ENCODE measurements around the gene FAM222A.

FAM222A gene

GRCh38 chr12:109783965-109784244 lies 70.3 kb downstream of the FAM222A start:
- no peak overlapping the region for H3K27ac ChIP-seq
- no peak overlapping the region for H3K4me3 ChIP-seq

- Histone ChIP-seq H3K4me3 (no peak overlapping the region), H3K27ac (no peak overlapping the region)
Measured at GRCh38 chr12:109785854-109786253, 72.2 kb downstream of the FAM222A start.

GRCh38 chr12:109786799-109787198 lies 73.2 kb downstream of the FAM222A start:
- no peak overlapping the region for H3K27ac ChIP-seq

GRCh38 chr12:109789526-109790048 lies 76.0 kb downstream of the FAM222A start:
- no peak overlapping the region for H3K4me3 ChIP-seq
- no peak overlapping the region for H3K27ac ChIP-seq

More at GRCh38 chr12:109786799-109787198, 73.2 kb downstream of the FAM222A start:
- no peak overlapping the region for H3K4me3 ChIP-seq

- no peak overlapping the region for H3K27ac ChIP-seq
- H3K4me3 ChIP-seq, result no peak overlapping the region
Measured at GRCh38 chr12:109792992-109793391, 79.4 kb downstream of the FAM222A start.

GRCh38 chr12:109793411-109793810 lies 79.8 kb downstream of the FAM222A start:
- no peak overlapping the region for H3K27ac ChIP-seq
- H3K4me3 ChIP-seq, result no peak overlapping the region

- Histone ChIP-seq H3K4me3 (no peak overlapping the region), H3K27ac (no peak overlapping the region)
Measured at GRCh38 chr12:109793826-109794501, 80.3 kb downstream of the FAM222A start.

- H3K27ac ChIP-seq, result no peak overlapping the region
- H3K4me3 ChIP-seq, result no peak overlapping the region
Measured at GRCh38 chr12:109795023-109795422, 81.4 kb downstream of the FAM222A start.

DNA sequence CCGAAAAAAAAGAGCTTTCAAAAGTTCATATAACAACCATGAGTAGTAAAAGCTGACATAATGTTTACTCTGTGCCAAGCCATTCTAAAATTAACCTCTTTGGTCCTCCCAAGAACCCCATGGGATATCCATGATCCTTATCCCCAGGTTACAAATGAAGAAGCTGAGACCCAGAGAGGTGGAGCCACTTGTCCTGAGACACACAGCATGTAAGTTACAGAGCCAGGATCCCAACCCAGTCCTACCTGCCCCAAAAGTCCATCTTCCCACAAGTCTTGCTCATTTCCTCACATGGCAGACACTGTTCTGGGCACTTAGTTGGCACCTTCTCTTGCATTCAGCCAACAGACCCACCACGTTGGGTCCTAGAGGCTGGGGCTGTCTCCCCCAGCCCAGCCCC lies 82.4 kb downstream of the FAM222A start:
- no peak overlapping the region for H3K4me3 ChIP-seq
- H3K27ac ChIP-seq, result no peak overlapping the region

DNA sequence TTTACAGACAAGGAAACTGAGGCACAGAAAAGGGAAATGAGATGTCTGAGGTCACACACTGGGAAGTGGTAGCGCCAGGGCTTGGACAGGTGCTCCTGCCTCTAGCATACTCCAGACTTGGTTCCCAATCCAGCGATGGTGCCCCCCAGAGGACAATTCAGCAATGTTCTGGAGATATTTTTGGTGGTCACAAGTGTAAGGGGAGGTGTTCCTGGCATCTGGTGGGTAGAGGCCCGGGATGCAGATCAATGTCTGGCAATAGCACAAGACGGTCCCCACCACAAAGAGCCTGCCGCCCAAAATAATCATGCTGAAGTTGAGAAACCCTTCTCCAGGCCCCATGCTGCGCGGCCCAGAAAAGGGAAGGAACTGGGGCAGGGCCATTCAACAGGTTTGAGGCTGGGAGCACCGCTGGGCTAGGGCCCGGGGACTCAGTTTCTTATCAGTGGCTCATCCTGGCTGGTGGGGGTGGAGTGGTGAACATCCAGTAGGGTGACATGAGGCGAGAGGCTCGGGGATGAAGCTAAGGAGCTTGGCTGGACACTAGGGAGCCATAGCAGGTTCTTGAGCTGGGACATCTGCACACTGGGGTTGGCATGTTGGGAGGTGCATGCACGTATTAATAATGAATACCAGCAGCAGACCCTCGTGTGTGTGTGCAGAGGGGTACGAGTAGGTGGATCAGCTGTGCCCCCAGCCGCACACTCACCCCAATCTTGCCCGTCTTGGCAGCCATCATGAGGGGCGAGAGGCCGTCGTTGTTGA lies 84.5 kb downstream of the FAM222A start:
- Histone ChIP-seq H3K4me3 (no peak overlapping the region), H3K27ac (no peak overlapping the region)

DNA sequence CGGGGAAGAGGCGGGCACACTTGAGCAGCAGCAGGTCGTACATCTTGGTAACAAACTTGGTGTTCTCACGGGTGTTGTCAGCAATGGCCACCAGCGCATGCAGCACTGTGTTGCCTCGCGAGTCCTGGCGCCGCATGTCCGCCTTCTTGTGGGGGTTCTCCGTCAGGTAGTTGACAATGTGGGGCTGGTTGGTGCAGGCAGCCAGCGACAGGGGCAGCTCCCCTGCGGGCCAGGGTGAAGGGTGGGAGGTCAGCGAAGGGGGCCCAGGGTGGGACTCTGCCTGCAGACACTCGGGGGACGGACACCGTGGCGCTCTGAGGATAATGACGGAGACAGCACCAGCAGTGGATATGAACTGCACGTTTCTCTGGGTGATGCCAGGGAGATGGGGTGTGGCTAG lies 85.1 kb downstream of the FAM222A start:
- H3K27ac ChIP-seq, result no peak overlapping the region
- no peak overlapping the region for H3K4me3 ChIP-seq

GRCh38 chr12:109800536-109800935 lies 86.9 kb downstream of the FAM222A start:
- no peak overlapping the region for H3K27ac ChIP-seq
- H3K4me3 ChIP-seq, result no peak overlapping the region

- Histone ChIP-seq H3K4me3 (no peak overlapping the region), H3K27ac (no peak overlapping the region)
Measured at GRCh38 chr12:109802828-109803227, 89.2 kb downstream of the FAM222A start.

- Histone ChIP-seq H3K4me3 (no peak overlapping the region), H3K27ac (no peak overlapping the region)
Measured at GRCh38 chr12:109803678-109804077, 90.1 kb downstream of the FAM222A start.

DNA sequence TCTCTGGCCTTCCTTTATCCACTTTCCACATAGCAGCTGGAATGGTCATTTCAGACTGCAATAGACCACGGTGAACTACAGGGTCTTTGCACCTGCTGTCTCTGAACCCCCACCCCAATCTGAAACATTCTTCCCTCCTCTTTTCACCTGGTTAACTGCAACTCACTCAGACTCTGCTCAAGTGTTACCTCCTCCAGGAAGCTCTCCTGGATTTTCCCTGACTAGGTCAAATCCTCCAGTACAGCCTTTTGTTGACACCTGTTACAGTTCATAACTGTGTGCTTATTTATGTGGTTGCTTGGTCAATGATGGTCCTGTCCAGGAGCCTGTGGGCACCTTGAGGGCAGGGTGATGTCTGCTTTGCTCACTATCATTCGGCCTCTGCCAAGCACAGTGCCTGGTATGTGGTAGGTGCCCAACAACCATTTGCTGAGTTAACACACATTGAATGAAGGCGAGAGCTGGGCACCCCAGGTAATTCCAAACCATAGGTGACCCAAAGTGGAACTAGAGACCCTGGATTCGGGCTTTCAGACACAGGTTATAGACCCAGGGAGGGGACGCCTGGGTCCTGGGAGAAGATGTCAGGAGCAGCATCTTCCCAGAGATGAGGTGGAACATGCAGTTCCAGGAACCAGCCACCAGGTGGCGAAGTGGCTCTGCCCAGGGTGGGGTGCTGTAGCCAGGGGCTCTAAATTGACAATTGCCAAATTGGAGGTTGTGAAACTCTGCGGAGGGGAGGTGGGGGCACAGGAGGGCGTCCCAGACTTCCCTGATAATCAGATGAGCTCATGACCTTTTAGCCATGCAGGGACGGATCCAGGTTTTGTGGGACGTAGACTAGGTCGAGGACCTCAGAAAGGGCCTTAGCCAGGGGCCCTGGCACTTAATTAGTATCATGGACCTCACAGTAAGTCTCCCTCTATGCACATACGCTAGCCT lies 91.5 kb downstream of the FAM222A start:
- no peak overlapping the region for H3K4me3 ChIP-seq
- no peak overlapping the region for H3K27ac ChIP-seq

DNA sequence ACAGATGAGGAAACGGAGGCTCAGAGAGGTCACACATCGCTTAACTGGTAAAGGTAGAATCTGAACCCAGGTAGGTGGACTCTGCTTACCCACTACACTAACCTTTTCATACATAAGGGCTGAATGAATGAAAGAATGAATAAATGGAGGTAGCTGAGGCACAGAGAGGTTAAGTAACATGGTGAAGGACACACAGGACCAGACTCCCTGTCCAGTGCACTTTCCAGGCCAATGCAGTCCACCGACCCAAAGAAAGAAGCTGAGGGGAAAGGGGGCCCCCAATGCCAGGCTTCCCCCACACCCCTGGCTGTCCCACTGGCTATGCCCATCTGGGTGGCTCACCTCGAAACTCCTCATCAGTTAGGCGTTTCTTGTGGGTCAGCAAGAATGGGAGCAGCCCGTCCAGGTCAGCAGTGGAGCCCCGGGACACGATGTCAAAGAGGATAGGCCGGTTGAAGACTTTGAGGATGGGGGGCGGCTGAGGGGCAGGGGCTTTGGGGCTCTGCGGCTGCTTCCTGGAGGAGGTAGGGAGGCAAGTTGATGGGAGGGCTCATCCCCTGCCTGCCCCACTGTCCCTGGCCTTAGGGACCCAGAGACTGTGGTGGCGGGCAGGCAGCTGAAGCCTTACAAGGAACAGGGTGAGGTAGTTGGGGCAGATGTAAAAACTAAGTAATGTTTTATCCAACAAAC lies 94.5 kb downstream of the FAM222A start:
- Histone ChIP-seq H3K27ac (no peak overlapping the region), H3K4me3 (no peak overlapping the region)

- Histone ChIP-seq H3K4me3 (no peak overlapping the region), H3K27ac (no peak overlapping the region)
Measured at GRCh38 chr12:109808876-109809646, 95.4 kb downstream of the FAM222A start.

- Histone ChIP-seq H3K27ac (no peak overlapping the region), H3K4me3 (no peak overlapping the region)
Measured at GRCh38 chr12:109810954-109811623, 97.5 kb downstream of the FAM222A start.

DNA sequence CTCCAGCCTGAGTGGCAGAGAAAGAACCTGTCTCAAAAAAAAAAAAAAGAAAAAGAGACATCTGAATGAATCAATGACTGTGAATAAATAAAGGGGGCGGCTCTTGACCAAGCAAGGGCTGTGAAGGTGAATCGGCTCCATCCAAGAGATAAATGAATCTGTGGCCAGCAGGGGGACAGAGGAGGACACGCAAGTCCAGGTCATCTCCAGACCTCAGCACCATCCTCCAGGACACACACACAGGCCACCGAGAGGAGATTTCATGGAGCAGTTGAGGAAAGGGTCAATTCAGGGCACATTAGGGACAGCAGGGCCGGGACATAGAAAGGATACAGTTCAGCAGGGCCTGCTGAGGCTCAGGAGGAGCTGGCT lies 98.0 kb downstream of the FAM222A start:
- no peak overlapping the region for H3K4me3 ChIP-seq
- no peak overlapping the region for H3K27ac ChIP-seq
